Sigmoid colon (tissue), 4 donors: Measurements from ENCODE around the gene ATG7.

ENCODE experiments used
- CTCF ChIP-seq, 4 experiments: fragments of 450-650 bp in 3 of 4; fragments of 200-600 bp in 1 of 4; IDR thresholded peaks; one replicate each; pipeline ENCODE4 v1.5.1; 2016 to 2019; ENCODE audit warnings: antibody characterized with exemption in 4 of 4, mild to moderate bottlenecking in 3 of 4, moderate library complexity in 2 of 4
- POLR2A ChIP-seq, 2 donors: fragments of 450-650 bp; IDR thresholded peaks; one replicate each; pipeline ENCODE4 v1.6.1; 2016; ENCODE audit warnings: antibody characterized with exemption in 2 of 2, mild to moderate bottlenecking in 2 of 2, moderate library complexity in 2 of 2
- POLR2AphosphoS5 ChIP-seq, 4 donors: sonication (generic); formaldehyde crosslinking; IDR thresholded peaks; one replicate each; pipeline ENCODE4 v1.6.1; 2017; ENCODE audit warnings: antibody characterized with exemption in 4 of 4

- no peak for TF ChIP-seq POLR2A (IDR thresholded peaks at IDR 0.05)
- no peak for TF ChIP-seq CTCF (IDR thresholded peaks at IDR 0.05)
- no peak for TF ChIP-seq POLR2AphosphoS5 (IDR thresholded peaks at IDR 0.05)
Observed at GRCh38 chr3:11470031-11470853, 198.0 kb downstream of the ATG7 start.
